ENCODE results near the gene RNF220.

Gene RNF220

DNA sequence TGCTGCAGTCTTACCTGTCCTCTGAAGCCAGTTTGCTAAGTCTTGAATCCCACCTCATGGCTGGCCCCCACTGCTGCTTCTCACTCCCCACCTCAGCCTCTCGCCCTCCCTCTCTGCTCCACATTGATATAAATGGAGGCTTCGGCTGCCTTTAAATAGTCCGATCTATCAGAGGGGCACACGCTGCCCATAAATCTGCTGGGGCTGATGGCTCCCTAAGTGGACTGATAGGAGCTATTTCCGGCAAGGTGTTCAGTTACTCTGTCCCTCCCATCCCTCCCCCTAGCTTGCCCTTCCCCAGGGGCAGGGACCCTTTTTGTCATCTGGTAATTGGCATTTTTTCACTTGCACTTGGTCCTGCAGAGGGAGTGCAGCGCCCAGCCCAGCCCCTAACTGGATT, 160.8 kb downstream of the RNF220 start:
- no peak overlapping the region for H3K4me3 ChIP-seq (ENCODE audit: low read depth, low read length)
- no peak for DNase-seq (ENCODE audit: low read depth)

GRCh38 chr1:44566281-44567046, 161.4 kb downstream of the RNF220 start:
- H3K4me3 ChIP-seq (ENCODE audit: low read depth, low read length): no peak overlapping the region
- DNase-seq (ENCODE audit: low read depth): no peak

DNA sequence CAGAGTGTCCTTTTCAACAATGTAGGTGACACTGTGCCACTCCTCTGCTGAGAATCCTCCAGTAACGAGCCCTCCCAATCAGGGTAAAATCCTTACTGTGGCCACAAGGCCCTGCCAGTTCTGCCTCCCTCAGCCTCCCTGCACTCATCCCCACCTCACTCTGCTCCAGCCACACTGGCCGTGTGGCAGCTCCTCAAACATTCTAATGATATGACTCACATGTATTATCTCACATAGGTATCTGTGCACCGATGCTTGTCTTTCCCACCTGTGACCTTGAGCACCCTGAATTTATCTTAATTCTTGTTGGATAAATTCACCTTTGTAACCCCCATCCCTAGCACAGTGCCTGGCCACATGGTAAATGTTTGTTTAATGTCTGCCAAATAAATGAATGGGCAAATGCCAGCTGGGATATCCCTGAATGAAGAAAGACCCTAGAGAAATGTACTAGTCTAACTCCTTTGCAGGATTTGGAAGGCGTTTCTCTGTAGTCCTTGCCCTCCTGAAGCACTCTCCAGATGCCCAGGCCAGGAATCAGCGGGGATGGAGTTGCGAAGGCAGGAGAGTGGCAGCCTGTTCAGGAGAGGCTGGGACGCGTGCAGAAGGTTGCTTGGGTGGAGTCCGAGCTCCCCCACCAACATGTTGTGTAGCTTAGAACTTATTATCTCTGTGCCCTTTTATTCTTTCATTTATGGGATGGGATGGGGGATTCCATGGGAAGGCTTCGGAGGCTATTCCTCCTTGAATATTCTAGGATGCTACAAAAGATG, 163.3 kb downstream of the RNF220 start:
- H3K4me3 ChIP-seq (ENCODE audit: low read depth, low read length): no peak overlapping the region
- no peak for DNase-seq (ENCODE audit: low read depth)

DNA sequence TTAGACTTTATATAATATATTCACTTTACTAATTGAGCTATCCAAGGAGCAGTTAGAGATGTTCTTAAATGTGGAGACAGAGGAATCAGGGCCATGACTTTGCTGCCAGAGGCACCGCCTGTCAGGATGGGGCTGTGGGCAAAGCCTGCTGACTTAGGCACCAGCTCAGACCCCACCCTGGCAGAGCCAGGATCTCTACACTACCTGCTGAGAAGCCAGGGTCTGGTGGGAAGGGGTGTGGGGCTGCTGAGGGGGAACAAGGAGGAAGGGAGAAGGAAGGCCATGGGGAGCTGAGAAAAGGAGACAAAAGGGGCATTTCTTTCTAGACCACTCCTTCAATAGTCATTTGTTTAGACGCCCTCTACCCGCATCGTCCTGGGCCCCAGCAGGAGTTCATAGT, 164.4 kb downstream of the RNF220 start:
- H3K4me3 ChIP-seq (ENCODE audit: low read depth, low read length): no peak overlapping the region
- DNase-seq (ENCODE audit: low read depth): no peak

GRCh38 chr1:44571712-44572571, 166.9 kb downstream of the RNF220 start:
- H3K4me3 ChIP-seq (ENCODE audit: low read depth, low read length): no peak overlapping the region
- no peak for DNase-seq (ENCODE audit: low read depth)

- DNase-seq (ENCODE audit: low read depth): no peak
- H3K4me3 ChIP-seq (ENCODE audit: low read depth, low read length): no peak overlapping the region
Observed at GRCh38 chr1:44572572-44572879, 167.5 kb downstream of the RNF220 start.

- DNase-seq (ENCODE audit: low read depth): no peak
- no peak overlapping the region for H3K4me3 ChIP-seq (ENCODE audit: low read depth, low read length)
Observed at GRCh38 chr1:44575396-44575795, 170.3 kb downstream of the RNF220 start.

DNA sequence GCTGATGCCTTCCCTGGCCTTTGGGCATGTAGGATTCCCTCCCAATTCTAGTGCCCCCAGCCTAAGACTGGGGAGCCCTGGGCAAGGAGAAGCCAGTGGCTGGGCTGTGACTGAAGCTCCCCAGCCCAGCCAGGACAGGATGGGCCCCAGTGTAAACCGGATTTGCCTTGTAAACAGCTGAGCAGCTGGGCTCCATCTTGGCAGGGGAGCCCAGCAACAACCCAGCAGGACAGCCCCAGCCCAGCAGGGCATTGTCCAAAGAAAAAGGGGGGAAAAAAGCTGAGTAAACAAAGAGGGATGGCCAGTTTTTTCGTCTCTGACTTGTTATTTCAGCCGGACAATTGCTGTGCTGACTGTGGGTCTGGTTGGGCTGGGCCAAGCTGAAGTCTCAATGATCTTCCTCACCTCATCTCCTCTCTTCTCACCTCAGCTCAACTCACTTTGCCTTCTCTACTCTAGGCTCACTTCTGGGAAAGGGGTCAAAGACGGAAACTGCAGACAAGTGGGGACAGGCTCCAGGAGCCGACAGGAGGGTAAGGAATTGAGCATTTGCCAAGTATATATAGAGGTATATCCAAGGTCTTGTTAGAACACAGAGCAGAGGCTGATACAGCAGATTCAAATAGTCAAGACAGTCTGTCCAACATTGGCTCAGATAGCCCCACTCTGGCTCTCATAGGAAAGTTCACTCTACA, 171.5 kb downstream of the RNF220 start:
- no peak overlapping the region for H3K4me3 ChIP-seq (ENCODE audit: low read depth, low read length)
- DNase-seq (ENCODE audit: low read depth): no peak

- no peak overlapping the region for H3K4me3 ChIP-seq (ENCODE audit: low read depth, low read length)
- no peak for DNase-seq (ENCODE audit: low read depth)
Observed at GRCh38 chr1:44581205-44581604, 176.2 kb downstream of the RNF220 start.

DNA sequence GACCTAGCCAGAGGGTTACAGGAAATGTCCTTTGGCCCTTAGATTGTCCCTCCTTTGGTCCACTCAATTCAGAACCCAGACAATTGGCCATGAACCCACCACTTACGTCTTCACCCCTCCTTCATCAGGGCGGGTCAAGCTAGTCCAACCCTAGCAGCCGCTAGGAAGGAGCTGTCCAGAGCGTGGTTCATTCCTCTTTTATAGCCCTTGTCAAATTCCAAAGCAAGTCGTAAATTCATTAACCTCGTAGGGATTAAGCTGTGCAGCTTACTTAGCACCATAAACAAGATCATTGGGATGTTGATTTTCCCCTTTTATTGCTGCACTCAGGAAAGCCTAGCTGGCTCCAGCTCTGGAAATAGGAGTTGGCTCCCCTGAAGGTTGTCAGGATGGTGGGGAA, 179.1 kb downstream of the RNF220 start:
- no peak overlapping the region for H3K4me3 ChIP-seq (ENCODE audit: low read depth, low read length)
- no peak for DNase-seq (ENCODE audit: low read depth)

DNA sequence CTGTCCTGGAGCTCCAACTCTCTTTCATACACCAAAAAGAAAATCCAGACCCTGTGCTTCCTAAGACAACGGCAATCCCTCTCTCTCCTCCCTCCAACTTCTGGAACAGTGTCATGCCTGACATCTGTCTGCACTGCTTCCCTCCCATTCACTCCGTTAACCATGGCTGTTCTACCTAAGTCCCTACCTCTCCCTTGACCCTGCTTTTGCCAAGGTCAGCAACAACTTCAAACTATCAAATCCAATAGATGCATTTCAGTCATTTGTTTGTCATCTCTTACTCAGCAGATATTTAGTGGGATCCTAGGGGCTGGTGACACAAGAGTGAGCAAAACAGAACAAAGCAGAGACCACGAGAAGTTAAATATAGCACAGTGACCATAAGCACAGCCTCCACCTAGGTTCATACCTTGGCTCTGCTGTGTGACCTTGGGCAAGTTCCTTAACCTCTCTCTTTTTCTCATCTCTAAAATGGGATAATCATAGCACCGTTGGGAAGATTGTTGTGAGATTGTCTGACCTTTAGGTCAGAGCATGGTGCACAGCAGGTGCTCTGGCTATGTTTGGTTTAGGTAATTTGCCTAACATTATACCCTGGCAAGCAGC, 180.4 kb downstream of the RNF220 start:
- no peak for DNase-seq (ENCODE audit: low read depth)
- H3K4me3 ChIP-seq (ENCODE audit: low read depth, low read length): no peak overlapping the region

DNA sequence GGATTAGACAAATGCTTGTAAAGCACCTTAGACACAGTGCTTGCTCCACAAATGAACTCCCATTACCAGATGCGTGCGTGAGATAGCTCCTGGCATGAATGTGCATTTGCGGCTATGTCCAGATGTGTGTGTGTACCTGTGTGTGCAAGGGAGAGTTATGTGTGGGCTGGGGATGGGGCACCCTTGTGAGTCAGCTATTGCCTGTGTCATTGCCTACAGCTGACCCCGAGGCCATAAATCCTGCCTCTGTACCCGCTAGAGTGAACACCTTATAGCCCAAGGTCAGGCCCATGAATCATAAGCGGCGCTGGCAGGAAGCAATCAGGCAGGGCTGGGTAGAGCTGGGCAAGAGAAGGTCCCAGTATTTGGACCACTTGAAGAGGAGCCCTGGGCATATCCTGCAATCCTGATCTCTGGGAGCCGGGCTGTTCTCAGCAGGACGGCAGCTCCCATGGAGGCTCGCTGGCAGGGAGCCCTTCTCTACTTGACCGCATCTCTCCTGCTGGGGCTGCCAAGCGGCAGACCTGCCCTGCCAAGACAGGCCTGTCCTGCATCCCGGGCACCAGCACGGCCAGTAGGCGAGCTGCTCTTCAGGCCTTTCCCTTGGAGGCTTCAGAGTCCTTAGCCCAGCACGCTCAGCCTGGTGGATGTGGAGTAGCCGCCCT, 182.9 kb downstream of the RNF220 start:
- H3K4me3 ChIP-seq (ENCODE audit: low read depth, low read length): no peak overlapping the region
- no peak for DNase-seq (ENCODE audit: low read depth)

GRCh38 chr1:44588551-44589210, 183.6 kb downstream of the RNF220 start:
- H3K4me3 ChIP-seq (ENCODE audit: low read depth, low read length): no peak overlapping the region
- no peak for DNase-seq (ENCODE audit: low read depth)

DNA sequence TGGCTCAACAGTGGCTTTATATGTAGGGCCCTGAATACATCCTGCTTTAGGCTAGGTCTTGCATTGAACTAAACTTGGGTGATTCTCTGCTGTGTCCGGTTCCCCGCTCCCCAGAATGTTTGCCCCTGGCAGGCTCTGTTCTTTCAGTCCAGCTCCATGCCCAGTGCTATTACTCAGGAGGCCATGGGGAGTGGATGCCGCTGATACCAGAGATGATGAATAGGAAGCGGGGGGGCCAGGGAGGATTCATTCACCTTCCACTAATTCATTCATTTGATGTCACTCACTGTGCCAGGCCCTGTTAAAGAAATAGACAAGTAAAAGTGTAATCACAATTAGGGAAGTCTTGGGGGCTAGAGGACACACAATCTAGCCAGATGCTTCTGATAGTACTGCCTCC, 185.4 kb downstream of the RNF220 start:
- DNase-seq (ENCODE audit: low read depth): no peak
- H3K4me3 ChIP-seq (ENCODE audit: low read depth, low read length): no peak overlapping the region

- no peak for DNase-seq (ENCODE audit: low read depth)
- H3K4me3 ChIP-seq (ENCODE audit: low read depth, low read length): no peak overlapping the region
Observed at GRCh38 chr1:44591381-44591780, 186.3 kb downstream of the RNF220 start.

DNA sequence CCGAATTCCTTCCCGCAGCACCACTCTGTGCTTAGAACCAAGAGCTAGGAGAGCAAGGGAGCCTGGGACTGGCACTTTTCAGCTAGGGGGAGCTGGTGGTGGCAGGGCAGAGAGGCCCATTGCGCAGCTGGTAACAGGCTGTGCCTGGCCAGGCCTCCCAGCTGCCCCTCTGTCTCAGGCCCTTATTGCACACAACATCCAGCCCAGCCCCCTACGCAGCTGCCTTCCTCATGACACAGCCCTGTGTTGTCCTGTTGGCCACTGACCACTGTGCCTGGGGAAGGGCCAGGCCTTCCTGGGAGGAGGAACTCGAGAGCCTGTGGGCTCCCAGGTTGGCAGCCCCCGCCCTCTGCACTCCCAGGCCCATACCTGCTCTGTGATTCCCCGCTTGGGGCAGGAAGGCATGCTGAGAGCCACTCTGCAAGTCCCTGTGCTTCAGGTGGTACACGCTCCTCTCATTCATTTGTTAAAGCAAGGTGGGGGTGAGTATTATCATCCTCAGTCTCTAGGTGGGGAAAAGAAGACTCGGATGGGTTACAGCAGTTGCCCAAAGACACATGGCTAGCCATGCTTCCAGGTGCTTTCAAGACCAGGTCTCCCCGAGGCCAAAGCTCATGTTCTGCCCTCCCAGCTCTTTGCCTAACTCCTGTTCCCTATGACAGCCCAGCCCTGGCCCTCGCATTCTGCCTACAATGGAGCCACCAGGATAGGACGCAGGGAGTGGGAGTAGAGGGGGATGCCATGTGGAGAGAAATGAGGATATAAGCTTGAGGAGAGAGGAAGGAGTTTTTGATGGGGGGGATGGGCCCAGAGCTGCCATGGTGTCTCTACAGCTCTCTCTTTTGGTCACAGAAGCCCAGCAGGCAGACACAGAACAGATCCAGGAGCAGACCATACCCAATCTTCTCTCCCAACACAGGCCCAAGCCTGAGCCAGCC, 187.4 kb downstream of the RNF220 start:
- H3K4me3 ChIP-seq (ENCODE audit: low read depth, low read length): no peak overlapping the region
- DNase-seq (ENCODE audit: low read depth): no peak

- H3K4me3 ChIP-seq (ENCODE audit: low read depth, low read length): no peak overlapping the region
- no peak for DNase-seq (ENCODE audit: low read depth)
Observed at GRCh38 chr1:44594353-44594752, 189.3 kb downstream of the RNF220 start.

Data from skeletal muscle cell (primary cell).